GM12878 (cell line): ENCODE data around the gene TNFRSF1B. TPM values are rescaled to one million over a fixed set of nuclear protein-coding genes. Genes with fewer than 3 reads are reported as not detected.

Experiments
- ATAC-seq: fragments of 200-7000 bp; cut with Tn5 transposase; 3 replicates; pipeline ENCODE4 v1.9.1; 2020; ENCODE audit warnings: mild to moderate bottlenecking, moderate library complexity
- BruUV-seq: library from RNA; stranded (reverse); fragments of 400-500 nt; replicated peaks from 2 replicates; lab custom pipeline; 2021; lab: Mats Ljungman, UMichigan
- CTCF ChIA-PET: fragments of 300-600 bp; sonication (Branson Sonifier 250); formaldehyde crosslinking; extraction: SDS; loops from one replicate; lab custom pipeline; 2021; ENCODE audit warnings: inconsistent platforms; lab: Yijun Ruan, JAX
- POLR2A ChIA-PET: fragments of 350-600 bp; formaldehyde crosslinking; extraction: SDS; loops from one replicate; lab custom pipeline; 2021; ENCODE audit warnings: inconsistent platforms; lab: Charles Lee
- RAD21 ChIA-PET: fragments of 300-600 bp; sonication (Branson Sonifier 250); formaldehyde crosslinking; loops from one replicate; lab custom pipeline; 2023; ENCODE audit warnings: antibody characterized with exemption; ENCODE audit not compliant: unreplicated experiment; lab: Charles Lee
- SMC1A ChIA-PET: fragments of 300-600 bp; sonication (Branson Sonifier 250); formaldehyde crosslinking; loops from one replicate; lab custom pipeline; 2023; ENCODE audit not compliant: unreplicated experiment, uncharacterized antibody; lab: Charles Lee
- DNase-seq: peaks from one replicate; pipeline ENCODE4 v3.0.0-alpha.2; 2011; ENCODE audit warnings: low read depth, low spot score
- FAIRE-seq: peaks from 3 replicates; lab custom pipeline; 2011; peaks lifted over from hg19 to GRCh38; lab: Jason Lieb, UNC
- H2AFZ ChIP-seq: 2 replicates; pipeline ENCODE4 v1.6.0; 2011; ENCODE audit warnings: low read depth, low read length, control low read depth; ENCODE audit not compliant: control insufficient read depth
- H3K27ac ChIP-seq: 2 replicates; pipeline ENCODE4 v1.5.1; 2011; ENCODE audit warnings: control low read depth; ENCODE audit not compliant: control insufficient read depth, insufficient read depth
- H3K27me3 ChIP-seq, 2 experiments: replicated peaks in 1 of 2; 2 replicates each; pipeline versions ENCODE4 v1.6.0 to v1.6.1; 2011; ENCODE audit warnings: low read length in 1 of 2; ENCODE audit not compliant: control insufficient read depth in 2 of 2, insufficient read depth in 2 of 2
- H3K36me3 ChIP-seq, 2 experiments: 2 replicates each; pipeline ENCODE4 v1.5.1; 2011; ENCODE audit warnings: low read length in 1 of 2; ENCODE audit not compliant: control insufficient read depth in 2 of 2, insufficient read depth in 2 of 2
- H3K4me1 ChIP-seq: 2 replicates; pipeline ENCODE4 v1.6.1; 2011; ENCODE audit warnings: mild to moderate bottlenecking, low read length, moderate library complexity, mixed read lengths; ENCODE audit not compliant: control insufficient read depth, insufficient read depth
- H3K4me2 ChIP-seq: 2 replicates; pipeline ENCODE4 v1.6.0; 2011; ENCODE audit warnings: control low read depth; ENCODE audit not compliant: control insufficient read depth, insufficient read depth
- H3K4me3 ChIP-seq: fragments of 200-600 bp; sonication (generic); 2 replicates; pipeline ENCODE4 v1.5.1; 2016
- H3K79me2 ChIP-seq: 2 replicates; pipeline ENCODE4 v1.6.0; 2011; ENCODE audit warnings: low read length; ENCODE audit not compliant: control insufficient read depth, insufficient read depth
- H3K9ac ChIP-seq: 2 replicates; pipeline ENCODE4 v1.8.0; 2011; ENCODE audit warnings: low read length, control low read depth, mixed read lengths; ENCODE audit not compliant: control insufficient read depth, insufficient read depth
- H3K9me3 ChIP-seq: replicated peaks from 3 replicates; pipeline ENCODE4 v1.5.1; 2011; ENCODE audit warnings: mild to moderate bottlenecking, low read length; ENCODE audit not compliant: control insufficient read depth, insufficient read depth
- H4K20me1 ChIP-seq: 2 replicates; pipeline ENCODE4 v1.6.0; 2011; ENCODE audit not compliant: control insufficient read depth, insufficient read depth
- USF1 ChIP-seq: IDR thresholded peaks from 2 replicates; pipeline ENCODE4 v1.6.1; 2011; ENCODE audit warnings: borderline replicate concordance, low read depth, mild to moderate bottlenecking, moderate library complexity, mixed read lengths, low read length; ENCODE audit not compliant: insufficient read depth; ENCODE audit errors: extremely low read length
- ZBTB40 ChIP-seq: fragments of 450-650 bp; IDR thresholded peaks from 2 replicates; pipeline ENCODE4 v1.6.1; 2016; ENCODE audit warnings: mild to moderate bottlenecking, moderate library complexity, borderline replicate concordance
- WGBS: methylation state at CpG from one replicate; pipeline ENCODE4 v1.1.6; 2016; ENCODE audit warnings: low lambda C conversion rate; ENCODE audit not compliant: insufficient replicate concordance, insufficient coverage; ENCODE audit errors: missing lambda C conversion rate; 5-methylcytosine and 5-hydroxymethylcytosine counted together
- in situ Hi-C: fragments of 300-500 bp; cut with MboI; formaldehyde crosslinking; loops from 9 replicates; pipeline ENCODE4 v1.14.3; 2018; ENCODE audit warnings: mixed read lengths
- intact Hi-C: fragments of 100-400 bp; cut with micrococcal nuclease; formaldehyde crosslinking; loops from one replicate; pipeline ENCODE4 v1.14.2; 2022; ENCODE audit not compliant: unreplicated experiment
- polyA plus RNA-seq, 11 experiments: library from polyadenylated mRNA; depleted of rRNA in 4 of 11; unstranded in 6 of 11; stranded (reverse) in 5 of 11; fragments of >200 nt; fragmentation: Nextera tagmentation in 4 of 11; fragmentation: Illumina TruSeq in 1 of 11; extraction: Ambion mirVana in 4 of 11; extraction: Trizol in 1 of 11; gene quantifications; 1 replicate in 1 of 11; 2 replicates in 10 of 11; pipeline versions ENCODE4 v1.2.1 to v1.2.3, GENCODE V29; 2011 to 2016; ENCODE audit warnings: inconsistent platforms in 2 of 11, missing spikeins in 2 of 11, low read depth in 1 of 11
- total RNA-seq, 4 experiments: library from RNA; depleted of rRNA in 3 of 4; stranded (reverse); fragments of >200 nt in 3 of 4; fragmentation: Illumina TruSeq in 1 of 4; extraction: Trizol in 1 of 4; gene quantifications; 2 replicates each; pipeline versions ENCODE4 v1.2.1 to v1.2.3, GENCODE V29; 2013 to 2021

The TNFRSF1B gene
- total and polyA plus RNA-seq, 10 of the 15 experiments (the other 5 are each of a cell fraction or from before 2014, with no cell fraction given), result 10.1 to 87.2 (median 37.3) TPM

- no peak for ATAC-seq
- intact Hi-C loops (no loop called here), in situ Hi-C loops (no loop called here)
- Histone ChIP-seq H4K20me1 (peaks cover under 1% of the 10 kb centered on the region; the same call in 1 of the 2 replicates), H3K4me1 (peaks cover 3% of the 10 kb centered on the region; the same call in 1 of the 2 replicates), H3K4me2 (no peak overlapping the region), H3K79me2 (peaks cover 14% of the 10 kb centered on the region), H3K4me3 (no peak overlapping the region), H3K27ac (no peak overlapping the region), H2AFZ (no peak overlapping the region), H3K36me3 (peaks cover 18 to 29% of the 10 kb centered on the region in 2 experiments; a peak in 3 of 4 replicates), H3K9ac (no peak overlapping the region), H3K27me3 (no peaks in the 10 kb centered on the region), H3K9me3 (no peaks in the 10 kb centered on the region)
- no peak for DNase-seq
- ChIA-PET POLR2A (no interaction called here), CTCF (no interaction called here), SMC1A (interaction anchor here (0.7 to 1.3 kb wide), 2 partner anchors 10 to 20 kb away, joined by 3 to 4 read pairs; no protein-coding TSS in a partner anchor), RAD21 (no interaction called here)
- peak; percentile 6 for TF ChIP-seq USF1
- TF ChIP-seq ZBTB40, result no peak
- no TSS peak for BruUV-seq
- no peak for FAIRE-seq
- WGBS, result 93% methylated on average over 43 of the region's 58 CpGs
These were observed 24.6 kb downstream of the TNFRSF1B start for GRCh38 chr1:12191242-12192032.
